Stimulated activated CD8-positive, alpha-beta memory T cell treated with anti-CD3 and anti-CD28 coated beads, Interleukin-4, amount 100 ng/mL, for 1 hour (primary cell): ENCODE measurements around the gene ACCSL.

Source experiments
- DNase-seq, 2 donors: peaks; one replicate each; pipeline ENCODE4 v3.0.0-alpha.2; 2020; ENCODE audit warnings: low read depth in 2 of 2, low spot score in 1 of 2

Gene ACCSL

DNA sequence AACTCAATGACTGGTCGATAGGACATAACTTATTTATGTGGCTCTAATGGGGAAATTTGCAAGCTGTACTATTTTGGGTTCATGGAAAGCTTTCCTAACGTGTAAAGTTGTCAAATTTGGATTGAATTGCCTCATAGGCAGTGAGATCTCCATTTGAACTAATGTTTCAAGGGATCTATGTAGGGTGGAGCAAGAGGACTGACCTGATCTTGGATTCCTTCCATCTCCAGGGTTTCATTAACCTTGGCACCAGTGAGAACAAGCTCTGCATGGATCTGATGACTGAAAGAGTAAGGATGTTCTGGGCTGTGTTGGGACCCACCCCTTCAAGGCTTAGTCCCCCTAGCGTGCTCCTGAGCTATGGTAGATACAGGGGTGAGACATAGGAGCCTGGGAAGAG lies 2.1 kb downstream of the ACCSL start:
- DNase-seq: no peak

- no peak for DNase-seq
Observed at GRCh38 chr11:44051171-44051570, 3.4 kb downstream of the ACCSL start.

GRCh38 chr11:44057340-44057739 lies 9.6 kb downstream of the ACCSL start:
- DNase-seq: no peak

DNA sequence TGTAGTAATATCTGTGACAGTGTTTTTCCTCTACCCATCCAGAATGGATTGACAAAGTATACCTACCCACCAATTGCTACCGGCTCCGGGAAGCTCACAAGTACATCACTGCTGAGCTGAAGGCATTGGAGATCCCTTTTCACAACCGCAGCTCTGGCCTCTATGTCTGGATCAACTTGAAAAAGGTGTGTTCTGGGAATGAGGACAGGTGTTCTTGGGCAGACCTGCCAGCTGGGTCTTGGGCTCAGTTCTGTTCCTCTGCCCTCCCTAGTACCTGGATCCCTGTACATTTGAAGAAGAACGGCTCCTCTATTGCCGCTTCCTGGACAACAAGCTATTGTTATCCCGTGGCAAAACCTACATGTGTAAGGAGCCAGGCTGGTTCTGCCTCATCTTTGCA lies 10.5 kb downstream of the ACCSL start:
- no peak for DNase-seq

- DNase-seq: no peak
Observed at GRCh38 chr11:44065161-44065661, 17.4 kb downstream of the ACCSL start.

DNA sequence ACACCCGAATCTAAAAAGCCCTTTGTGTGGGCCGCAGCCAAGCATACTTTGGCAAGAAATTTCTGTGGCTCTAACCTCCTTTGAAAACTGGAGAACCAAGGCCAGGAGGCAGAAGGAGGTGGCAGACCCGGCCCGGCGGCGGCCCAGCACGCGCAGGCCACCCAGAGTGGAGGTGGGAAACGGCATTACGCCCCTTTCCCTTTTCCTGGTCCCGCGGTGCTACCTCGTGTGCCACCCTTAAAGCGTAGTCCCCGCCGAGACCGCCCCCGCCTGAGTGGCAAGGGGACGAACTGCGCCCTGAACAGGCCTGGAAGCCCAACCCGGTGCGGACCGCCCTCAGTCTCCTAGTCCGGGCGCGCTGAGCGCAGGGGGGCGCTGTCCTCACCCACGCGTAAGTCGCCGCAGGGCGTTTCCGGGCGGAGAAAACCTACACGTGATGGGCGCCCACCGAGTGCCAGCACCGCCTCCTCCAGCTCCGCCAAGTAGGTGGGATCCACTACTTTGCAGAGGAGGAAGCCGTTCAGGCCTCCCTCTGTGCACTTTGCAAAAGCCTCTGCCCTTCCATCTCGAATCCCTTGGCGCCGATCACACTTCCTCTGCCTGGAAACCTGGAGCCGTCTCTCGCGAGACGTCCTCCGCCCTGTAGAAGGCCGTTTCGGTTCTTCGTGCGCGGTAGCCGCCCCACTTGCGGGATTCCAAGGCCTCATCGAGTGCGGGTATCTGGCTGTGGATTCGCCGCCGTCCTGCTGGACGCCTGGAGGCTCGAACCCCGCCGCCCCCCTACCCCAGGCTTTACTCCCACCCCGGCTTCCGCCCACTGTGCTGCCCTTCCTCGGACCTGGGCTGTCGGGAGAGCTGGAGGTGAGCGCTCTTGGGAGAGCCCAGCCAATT lies 18.3 kb downstream of the ACCSL start, which contains the start of gene ACCS:
Gene ACCS, plus strand, starts transcription at position 430 of the 891 bp plus-strand sequence. CDS start 1,358 bp downstream, outside the sequence.
- DNase-seq: peak; percentile 67 to 79

- DNase-seq: no peak
Observed at GRCh38 chr11:44066732-44067141, 19.0 kb downstream of the ACCSL start.

GRCh38 chr11:44067266-44067665 lies 19.5 kb downstream of the ACCSL start:
- DNase-seq: no peak

DNA sequence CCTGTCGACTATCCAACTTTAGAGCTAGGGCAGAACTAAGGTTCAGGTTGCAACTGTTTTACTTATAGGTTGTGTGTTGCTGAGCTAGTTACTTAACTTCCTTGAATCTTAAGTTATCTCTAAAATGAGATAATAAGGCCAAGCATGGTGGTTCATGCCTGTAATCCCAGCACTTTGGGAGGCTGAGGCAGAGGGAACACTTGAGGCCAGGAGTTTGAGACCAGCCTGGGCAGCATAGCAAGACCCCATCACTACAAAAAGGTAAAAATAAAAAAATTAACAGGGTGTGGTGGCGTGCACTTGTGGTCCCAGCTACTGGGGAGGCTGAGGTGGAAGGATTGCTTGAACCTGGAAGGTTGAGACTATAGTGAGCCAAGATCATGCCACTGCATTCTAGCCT lies 20.4 kb downstream of the ACCSL start:
- DNase-seq: no peak

DNA sequence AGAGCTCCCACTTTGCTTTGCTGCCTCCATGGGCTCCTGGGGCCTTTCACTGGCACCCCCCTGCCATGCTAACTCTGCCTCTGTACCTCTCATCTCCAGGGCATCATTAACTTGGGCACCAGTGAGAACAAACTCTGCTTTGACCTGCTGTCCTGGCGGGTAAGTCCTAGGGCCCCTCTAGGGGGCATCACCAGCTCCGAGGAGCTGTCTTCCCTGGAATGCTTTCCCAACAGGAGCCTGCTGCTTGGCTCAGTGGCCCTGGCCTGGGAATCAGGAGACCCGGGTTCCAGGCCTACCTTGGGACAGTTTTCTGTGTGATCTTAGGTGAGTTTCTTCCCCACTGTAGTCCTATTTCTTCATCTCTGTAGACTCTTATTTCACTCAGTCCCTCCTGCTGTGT lies 23.4 kb downstream of the ACCSL start:
- no peak for DNase-seq

- DNase-seq: no peak
Observed at GRCh38 chr11:44072757-44073658, 25.2 kb downstream of the ACCSL start.

- DNase-seq: no peak
Observed at GRCh38 chr11:44078794-44079193, 31.0 kb downstream of the ACCSL start.

- no peak for DNase-seq
Observed at GRCh38 chr11:44079376-44079775, 31.6 kb downstream of the ACCSL start.

GRCh38 chr11:44080951-44081350 lies 33.2 kb downstream of the ACCSL start:
- no peak for DNase-seq

DNA sequence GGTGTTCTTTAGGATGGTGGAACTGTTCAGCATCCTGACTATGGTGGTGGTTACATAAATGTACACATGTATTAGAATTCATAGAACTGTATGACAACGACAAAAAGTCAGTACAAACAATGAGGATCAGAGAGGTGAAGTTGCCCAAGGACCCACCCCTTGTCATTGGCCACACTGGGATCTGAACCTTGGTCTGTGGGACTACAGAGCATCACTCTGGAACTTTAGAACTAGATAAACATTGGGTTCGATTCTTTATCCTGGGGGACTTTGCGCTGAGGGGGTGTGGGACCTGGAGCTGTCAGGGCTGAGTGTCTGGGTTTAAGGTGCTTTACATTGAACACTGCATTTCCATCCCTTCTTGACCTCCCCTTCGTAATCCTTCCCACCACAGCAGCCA lies 34.9 kb downstream of the ACCSL start:
- no peak for DNase-seq

DNA sequence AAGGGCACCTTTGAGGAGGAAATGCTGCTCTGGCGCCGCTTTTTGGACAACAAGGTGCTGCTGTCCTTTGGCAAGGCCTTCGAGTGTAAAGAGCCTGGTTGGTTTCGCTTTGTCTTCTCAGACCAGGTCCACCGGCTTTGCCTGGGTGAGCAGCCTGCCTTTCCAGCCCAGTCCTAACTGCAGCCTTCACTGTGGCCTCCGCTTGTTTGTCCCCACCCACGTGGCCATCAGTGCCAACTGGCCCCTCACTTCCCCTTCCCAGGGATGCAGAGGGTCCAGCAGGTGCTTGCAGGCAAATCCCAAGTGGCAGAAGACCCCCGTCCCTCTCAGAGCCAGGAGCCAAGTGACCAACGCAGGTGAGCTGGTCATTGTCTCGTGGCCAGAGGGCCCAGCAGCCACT lies 35.7 kb downstream of the ACCSL start:
- DNase-seq: no peak

- no peak for DNase-seq
Observed at GRCh38 chr11:44083906-44084305, 36.1 kb downstream of the ACCSL start.

DNA sequence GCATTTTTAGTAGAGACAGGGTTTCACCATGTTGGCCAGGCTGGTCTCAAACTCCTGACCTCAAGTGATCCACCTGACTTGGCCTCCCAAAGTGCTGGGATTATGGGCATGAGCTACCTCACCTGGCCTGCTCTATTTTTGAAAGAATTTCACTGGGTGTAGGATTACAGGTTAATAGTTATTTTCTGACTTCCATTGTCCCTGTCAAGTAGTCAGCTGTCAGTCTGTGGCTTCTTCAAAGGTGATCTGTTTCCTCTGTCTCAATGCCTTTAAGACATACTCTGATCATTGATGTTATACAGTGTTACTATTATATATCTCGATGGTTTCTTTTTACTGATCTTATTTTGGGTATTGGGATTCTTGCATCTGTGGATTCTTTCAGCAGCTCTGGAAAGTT lies 37.5 kb downstream of the ACCSL start:
- no peak for DNase-seq

DNA sequence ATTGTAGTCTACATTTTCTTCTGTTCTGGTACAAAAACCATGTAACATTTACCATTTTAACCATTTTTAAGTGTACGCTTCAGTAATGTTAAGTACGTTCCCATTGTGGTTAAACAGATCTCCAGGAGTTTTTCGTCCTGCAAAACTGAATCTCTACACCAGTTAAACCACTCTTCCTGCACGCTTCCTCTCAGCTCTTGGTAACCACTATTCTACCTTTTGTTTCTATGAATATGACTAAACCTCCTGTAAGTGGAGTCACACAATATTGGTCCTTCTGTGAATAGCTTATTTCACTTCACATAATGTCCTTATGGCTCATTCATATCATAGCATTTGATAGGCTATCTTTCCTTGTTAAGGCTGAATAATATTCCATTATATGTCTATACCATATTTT lies 40.6 kb downstream of the ACCSL start:
- DNase-seq: no peak

DNA sequence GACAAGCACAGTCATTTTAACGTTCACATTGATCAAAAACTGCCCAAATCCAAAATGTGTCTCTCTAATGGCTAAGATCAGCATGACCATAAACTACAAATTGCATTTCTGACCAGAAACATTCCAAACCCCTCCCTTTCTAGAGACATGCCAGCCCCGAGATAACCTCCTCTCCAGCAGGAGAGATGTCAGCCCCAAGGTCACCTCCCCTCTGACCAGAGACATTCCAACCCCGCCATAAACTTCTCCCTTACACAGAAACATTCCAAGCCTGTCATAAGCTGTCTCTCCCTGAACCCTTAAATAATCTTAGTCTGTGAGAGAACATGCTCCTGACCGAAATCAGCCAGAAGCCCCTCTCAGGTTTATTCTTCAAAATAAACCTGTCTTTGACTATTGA lies 41.1 kb downstream of the ACCSL start:
- no peak for DNase-seq

- no peak for DNase-seq
Observed at GRCh38 chr11:44090539-44090938, 42.8 kb downstream of the ACCSL start.
